Left ventricle myocardium superior (tissue), 1 donor: Measurements from ENCODE around the gene DHCR7. TPM values are rescaled to one million over a fixed set of nuclear protein-coding genes. Genes with fewer than 3 reads are reported as not detected.
"Not testable (repeated sequence)": the region's sequence is repeated elsewhere in the genome, so short reads cannot be mapped to it uniquely, and the experiment has no call there.

Experiments used
- ATAC-seq: fragments of 200-7000 bp; cut with Tn5 transposase; one replicate; pipeline ENCODE4 v1.9.1; 2020; ENCODE audit warnings: mild to moderate bottlenecking, moderate library complexity
- DNase-seq: peaks from one replicate; pipeline ENCODE4 v3.0.0-alpha.2; 2020
- intact Hi-C: fragments of 100-400 bp; cut with micrococcal nuclease; formaldehyde crosslinking; loops from one replicate; pipeline ENCODE4 v1.11.0; 2022
- total RNA-seq: library from RNA; stranded (reverse); fragmentation: NEBNext Ultra II Directional; extraction: Animal tissue kit (Norgen Biotek cat#: 25700); gene quantifications from one replicate; pipeline ENCODE4 v1.2.1, GENCODE V29; 2021
- donor health status: DM: no; HTN: yes; CAD: no; lungs with severe emphysema.

The DHCR7 gene
- total RNA-seq, 1 donor from 2014 or later: 41.3 TPM

DNA sequence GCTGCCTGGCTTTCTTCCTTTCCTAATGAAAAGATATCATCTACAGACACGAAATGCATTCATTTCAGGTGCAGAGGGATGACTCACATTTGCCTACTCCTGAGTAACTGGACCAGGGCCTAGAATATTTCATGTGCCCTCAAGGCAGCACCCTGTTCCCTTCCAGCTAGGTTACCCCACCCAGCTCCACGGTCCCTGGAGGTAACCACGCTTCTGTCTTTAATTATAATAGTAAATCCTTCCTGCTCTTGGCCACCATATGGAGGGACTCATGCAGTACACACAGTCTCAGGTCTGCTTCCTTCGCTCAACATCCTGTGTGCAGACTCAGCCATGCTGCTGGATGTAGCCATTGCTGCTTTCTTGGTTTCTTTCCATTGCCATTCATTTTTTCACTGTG lies 22.3 kb downstream of the DHCR7 start:
- no peak for DNase-seq
- intact Hi-C loops: no loop called here

DNA sequence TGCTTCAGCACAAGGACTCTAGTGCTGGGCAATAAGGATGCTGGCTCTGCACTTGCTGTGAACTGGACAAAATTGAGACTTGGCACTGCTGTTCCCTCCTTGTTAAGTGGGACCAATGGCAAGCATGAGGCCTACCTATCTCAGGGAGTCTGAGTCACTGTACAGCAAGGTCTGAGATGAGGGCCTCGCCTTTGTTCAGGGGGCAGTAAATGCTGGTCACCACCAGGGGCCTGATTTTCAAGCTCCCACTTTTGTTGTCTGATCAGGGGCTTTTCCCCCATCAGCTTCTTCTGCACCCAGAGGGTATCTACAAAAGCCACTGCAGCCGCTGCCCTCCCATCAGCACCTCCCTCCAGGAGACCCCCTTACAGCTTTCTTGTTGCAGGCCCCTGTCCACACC lies 22.8 kb downstream of the DHCR7 start:
- intact Hi-C loops: no loop called here
- DNase-seq (no peak), ATAC-seq (no peak)

More for the DNA sequence above, 22.3 kb downstream of the DHCR7 start:
- ATAC-seq: no peak

DNA sequence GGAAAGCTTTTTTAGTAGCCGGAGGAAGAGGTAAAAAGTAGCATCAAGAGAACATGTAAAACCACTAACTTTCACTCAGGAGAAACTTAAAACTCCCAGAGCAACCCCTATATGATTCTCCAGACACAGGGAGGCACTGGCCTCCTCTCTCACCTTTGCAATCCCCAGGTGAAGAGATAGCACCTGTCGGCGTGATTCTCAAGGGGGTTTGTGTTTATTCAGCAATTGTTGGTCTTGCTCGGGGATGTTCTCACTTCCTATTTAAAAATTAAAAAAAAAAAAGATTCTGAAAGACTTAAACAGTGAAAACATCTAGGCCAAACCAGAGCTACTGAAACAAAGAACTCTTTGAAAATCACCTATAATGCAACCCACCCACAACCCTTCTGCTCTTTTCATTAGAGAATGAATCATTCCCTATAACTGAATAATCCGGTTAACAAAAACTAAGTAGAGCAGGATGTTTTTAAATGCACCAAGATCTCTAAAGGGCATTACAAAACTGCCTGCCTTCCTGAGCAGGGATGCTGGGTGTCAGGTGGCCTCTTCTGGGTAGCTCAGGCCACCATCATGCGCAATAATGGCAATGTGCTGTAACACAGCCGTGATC lies 24.9 kb downstream of the DHCR7 start:
- no peak for ATAC-seq
- intact Hi-C loops: no loop called here
- DNase-seq: no peak

- DNase-seq, ATAC-seq, intact Hi-C loops: not testable (repeated sequence)
These were observed 25.9 kb downstream of the DHCR7 start for GRCh38 chr11:71422318-71422717.

DNA sequence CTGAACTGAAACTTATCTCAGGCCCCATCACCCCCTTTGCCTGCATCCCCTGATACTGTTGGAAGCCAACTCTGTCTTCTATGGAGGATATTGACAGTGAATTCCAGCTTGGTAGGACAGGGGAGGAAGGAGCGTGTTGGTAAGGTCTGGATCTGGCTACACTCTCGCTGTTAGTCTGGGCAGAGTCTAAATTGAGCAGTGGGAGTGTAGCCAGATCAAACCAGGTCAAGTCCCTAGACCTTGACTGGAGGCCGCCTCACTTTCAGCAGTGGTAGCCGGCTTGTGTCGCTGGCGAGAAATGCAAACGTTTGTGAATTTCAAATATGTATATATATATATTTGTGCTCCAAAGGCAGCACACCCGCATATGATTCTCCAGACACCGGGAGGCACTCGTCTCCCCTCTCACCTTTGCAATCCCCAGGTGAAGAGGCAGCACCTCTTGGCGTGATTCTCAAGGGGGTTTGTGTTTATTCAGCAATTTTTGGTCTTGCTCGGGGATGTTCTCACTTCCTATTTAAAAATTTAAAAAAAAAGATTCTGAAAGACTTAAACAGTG lies 26.7 kb downstream of the DHCR7 start:
- intact Hi-C loops: no loop called here
- ATAC-seq (no peak), DNase-seq (no peak)

- intact Hi-C loops: no loop called here
- ATAC-seq: peak; percentile 55
- no peak for DNase-seq
These were observed 27.5 kb downstream of the DHCR7 start for GRCh38 chr11:71420455-71421241.

DNA sequence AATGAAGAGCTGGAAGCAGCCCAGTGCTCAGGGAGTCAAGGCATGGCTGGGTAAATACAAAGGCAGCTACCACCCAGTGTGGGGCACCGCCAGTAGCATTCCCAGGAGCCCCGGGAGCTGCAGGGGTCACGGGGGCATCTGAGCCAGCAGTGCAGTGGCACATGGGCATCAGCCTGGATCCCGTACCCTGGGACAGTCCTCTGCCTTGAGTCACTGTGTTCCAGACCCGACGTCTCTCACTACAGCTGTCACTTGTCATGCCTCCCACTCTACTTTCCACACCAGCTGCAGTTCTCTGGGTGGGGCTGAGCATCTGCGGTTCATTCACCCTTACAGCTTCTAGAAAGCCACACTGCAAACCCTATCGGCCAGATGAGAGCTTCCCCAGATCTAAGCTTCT lies 29.6 kb downstream of the DHCR7 start:
- intact Hi-C loops: no loop called here
- no peak for DNase-seq
- ATAC-seq: peak; percentile 53

DNA sequence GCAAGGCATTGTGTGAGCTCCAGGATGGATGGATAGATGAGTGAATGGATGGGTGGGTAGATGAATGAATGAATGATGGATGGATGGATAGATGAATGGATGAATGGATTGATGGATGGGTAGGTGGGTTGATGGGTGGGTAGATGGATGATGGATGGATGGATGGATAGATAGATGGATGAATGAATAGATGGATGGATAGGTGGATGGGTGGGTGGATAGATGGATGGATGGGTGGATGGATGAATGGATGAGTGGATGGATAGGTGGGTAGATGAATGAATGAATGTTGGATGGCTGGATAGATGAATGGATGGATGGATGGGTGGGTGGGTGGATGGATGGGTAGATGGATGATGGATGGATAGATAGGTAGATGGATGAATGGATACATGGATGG lies 33.5 kb downstream of the DHCR7 start:
- ATAC-seq (no peak), DNase-seq (no peak)
- intact Hi-C loops: no loop called here

GRCh38 chr11:71410363-71410966 lies 37.7 kb downstream of the DHCR7 start:
- no peak for ATAC-seq
- intact Hi-C loops: no loop called here
- no peak for DNase-seq

- no peak for DNase-seq
- intact Hi-C loops: no loop called here
- ATAC-seq: no peak
These were observed 39.4 kb downstream of the DHCR7 start for GRCh38 chr11:71408826-71409225.

DNA sequence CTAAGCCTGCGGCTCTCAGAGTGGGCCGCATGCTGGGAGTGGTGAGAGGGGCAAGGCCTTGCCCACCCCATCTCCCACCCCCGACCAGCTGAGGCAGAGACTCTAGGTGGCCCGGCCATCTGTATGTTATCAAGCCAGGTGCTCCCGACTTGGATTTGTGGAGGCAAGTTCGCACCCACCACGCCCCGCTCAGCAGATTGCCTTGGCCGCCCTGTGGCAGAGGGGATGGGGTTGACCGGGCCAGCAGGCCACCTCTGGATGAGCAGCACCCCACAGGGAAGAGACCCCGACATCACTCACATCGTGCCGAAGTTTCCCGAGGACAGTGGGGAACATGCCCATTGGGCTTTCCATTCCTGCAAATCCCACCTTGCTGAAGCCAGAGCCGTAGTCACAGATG lies 40.8 kb downstream of the DHCR7 start:
- ATAC-seq: no peak
- intact Hi-C loops: no loop called here
- no peak for DNase-seq

GRCh38 chr11:71406681-71407080 lies 41.5 kb downstream of the DHCR7 start:
- intact Hi-C loops: no loop called here
- DNase-seq (no peak), ATAC-seq (no peak)

DNA sequence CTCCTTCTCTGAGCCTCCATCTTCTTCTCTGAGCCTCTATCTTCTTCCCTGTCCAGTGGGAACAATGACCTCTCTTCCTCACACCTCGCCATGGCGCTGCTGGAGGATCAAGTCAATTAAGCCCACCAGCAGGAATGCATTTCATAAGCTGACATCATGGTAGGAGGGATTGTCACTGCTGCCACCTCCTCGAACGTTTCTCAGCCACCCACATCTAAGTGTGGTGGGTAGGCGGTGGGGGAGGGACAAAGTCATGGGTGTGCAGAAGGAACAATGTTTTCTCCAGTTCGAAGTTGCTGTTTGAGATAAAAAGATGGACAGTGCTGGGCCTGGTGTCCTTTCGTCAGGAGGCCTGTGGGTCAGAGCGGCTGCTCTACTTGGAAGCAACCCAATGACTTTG lies 44.0 kb downstream of the DHCR7 start:
- DNase-seq: no peak
- ATAC-seq: no peak
- intact Hi-C loops: no loop called here

- intact Hi-C loops: no loop called here
- no peak for ATAC-seq
- no peak for DNase-seq
These were observed 45.3 kb downstream of the DHCR7 start for GRCh38 chr11:71402878-71403277.

- intact Hi-C loops: no loop called here
- no peak for ATAC-seq
- DNase-seq: no peak
These were observed 48.0 kb downstream of the DHCR7 start for GRCh38 chr11:71400216-71400615.

- intact Hi-C loops: no loop called here
- no peak for ATAC-seq
- DNase-seq: no peak
These were observed 48.9 kb downstream of the DHCR7 start for GRCh38 chr11:71399341-71399740.

- DNase-seq (no peak), ATAC-seq (no peak)
- intact Hi-C loops: no loop called here
These were observed 50.2 kb downstream of the DHCR7 start for GRCh38 chr11:71397961-71398360.

- DNase-seq (no peak), ATAC-seq (no peak)
- intact Hi-C loops: no loop called here
These were observed 50.8 kb downstream of the DHCR7 start for GRCh38 chr11:71397331-71397860.

GRCh38 chr11:71396548-71397123 lies 51.6 kb downstream of the DHCR7 start:
- no peak for ATAC-seq
- intact Hi-C loops: no loop called here

DNA sequence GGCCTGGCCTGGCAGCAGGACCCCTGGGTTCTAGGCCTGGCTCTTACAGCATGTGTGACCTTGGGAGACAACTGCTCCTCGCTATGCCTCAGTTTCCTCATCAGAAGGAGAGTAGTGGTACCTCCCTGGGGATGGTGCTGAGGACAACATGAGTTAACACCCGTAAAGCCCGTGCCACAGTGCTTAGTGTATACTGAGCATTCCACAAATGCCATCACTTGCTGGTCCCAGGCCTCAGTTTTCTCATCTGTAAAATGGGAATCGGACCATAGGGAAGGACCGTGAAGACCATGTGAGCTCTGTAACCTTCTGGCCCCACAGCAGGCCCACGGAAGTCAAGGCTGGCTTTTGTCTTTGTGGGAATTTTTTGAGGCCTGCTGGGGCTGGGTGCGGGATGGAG lies 52.4 kb downstream of the DHCR7 start:
- ATAC-seq: no peak
- intact Hi-C loops: no loop called here
- DNase-seq: no peak

More at GRCh38 chr11:71396548-71397123, 51.6 kb downstream of the DHCR7 start:
- no peak for DNase-seq
